Common myeloid progenitor, CD34-positive (primary cell): ENCODE measurements around the gene GRIA1.

Source experiments
- CTCF ChIA-PET: fragments of 350-600 bp; sonication (Branson Sonifier 250); formaldehyde crosslinking; loops from one replicate; lab custom pipeline; 2021; ENCODE audit warnings: antibody characterized with exemption; lab: Charles Lee
- POLR2A ChIA-PET: fragments of 350-600 bp; sonication (Branson Sonifier 250); formaldehyde crosslinking; loops from one replicate; lab custom pipeline; 2021; ENCODE audit warnings: antibody characterized with exemption; lab: Charles Lee
- DNase-seq, 3 donors: peaks; one replicate each; pipeline versions ENCODE4 v3.0.0 to v3.0.0-alpha.2; 2013
- H3K27ac ChIP-seq, 2 experiments: 1 replicate in 1 of 2; 2 replicates in 1 of 2; pipeline ENCODE4 v1.7.0; 2013; ENCODE audit warnings: inconsistent platforms in 2 of 2, low read length in 2 of 2, mild to moderate bottlenecking in 2 of 2, low read depth in 1 of 2, moderate library complexity in 1 of 2; ENCODE audit not compliant: severe bottlenecking in 2 of 2, insufficient read depth in 1 of 2, poor library complexity in 1 of 2
- H3K27me3 ChIP-seq, 5 experiments: replicated peaks in 2 of 5; 1 replicate in 3 of 5; 2 replicates in 2 of 5; pipeline versions ENCODE4 v1.6.1 to v1.7.0; 2013; ENCODE audit warnings: low read length in 4 of 5, mild to moderate bottlenecking in 2 of 5, moderate library complexity in 2 of 5, inconsistent platforms in 1 of 5; ENCODE audit not compliant: insufficient read depth in 5 of 5, control insufficient read depth in 4 of 5
- H3K36me3 ChIP-seq, 4 experiments: 1 replicate in 2 of 4; 2 replicates in 2 of 4; pipeline versions ENCODE4 v1.6.1 to v1.7.0; 2013; ENCODE audit warnings: low read length in 3 of 4, control low read depth in 1 of 4, mild to moderate bottlenecking in 1 of 4; ENCODE audit not compliant: control insufficient read depth in 4 of 4, insufficient read depth in 4 of 4
- H3K4me1 ChIP-seq, 4 experiments: 1 replicate in 3 of 4; 2 replicates in 1 of 4; pipeline versions ENCODE4 v1.6.1 to v1.7.1; 2013; ENCODE audit warnings: low read length in 3 of 4, mild to moderate bottlenecking in 3 of 4, control low read depth in 1 of 4, inconsistent platforms in 1 of 4, moderate library complexity in 1 of 4; ENCODE audit not compliant: control insufficient read depth in 4 of 4, insufficient read depth in 4 of 4; ENCODE audit errors: control extremely low read depth in 1 of 4
- H3K4me3 ChIP-seq, 7 experiments: 1 replicate in 4 of 7; 2 replicates in 3 of 7; pipeline versions ENCODE4 v1.5.1 to v1.7.0; 2013; ENCODE audit warnings: mild to moderate bottlenecking in 7 of 7, low read length in 6 of 7, moderate library complexity in 6 of 7, inconsistent platforms in 2 of 7, low read depth in 2 of 7, control low read depth in 1 of 7; ENCODE audit not compliant: insufficient read depth in 4 of 7, control insufficient read depth in 1 of 7; ENCODE audit errors: extremely low read depth in 1 of 7
- H3K9me3 ChIP-seq, 5 experiments: 1 replicate in 4 of 5; 2 replicates in 1 of 5; pipeline versions ENCODE4 v1.6.1 to v1.7.1; 2013; ENCODE audit warnings: low read length in 4 of 5, mild to moderate bottlenecking in 2 of 5, inconsistent platforms in 1 of 5, low read depth in 1 of 5, moderate library complexity in 1 of 5; ENCODE audit not compliant: control insufficient read depth in 4 of 5, insufficient read depth in 2 of 5; ENCODE audit errors: control extremely low read depth in 1 of 5
- WGBS: methylation state at CpG from one replicate; pipeline ENCODE4 v1.1.5; 2013; ENCODE audit not compliant: insufficient coverage; 5-methylcytosine and 5-hydroxymethylcytosine counted together

The GRIA1 gene

GRCh38 chr5:153765987-153766386 is 275.5 kb downstream of the GRIA1 start:
- Histone ChIP-seq H3K4me3 (no peak overlapping the region), H3K4me1 (no peaks in the 10 kb centered on the region), H3K27ac (no peak overlapping the region), H3K27me3 (peaks cover 0 to 4% (median 0%) of the 10 kb centered on the region in 5 experiments), H3K36me3 (no peaks in the 10 kb centered on the region), H3K9me3 (no peaks in the 10 kb centered on the region)
- 100% methylated on average over 1 of the region's 1 CpG for WGBS
- POLR2A ChIA-PET: no interaction called here
- DNase-seq: no peak
- CTCF ChIA-PET: no interaction called here

DNA sequence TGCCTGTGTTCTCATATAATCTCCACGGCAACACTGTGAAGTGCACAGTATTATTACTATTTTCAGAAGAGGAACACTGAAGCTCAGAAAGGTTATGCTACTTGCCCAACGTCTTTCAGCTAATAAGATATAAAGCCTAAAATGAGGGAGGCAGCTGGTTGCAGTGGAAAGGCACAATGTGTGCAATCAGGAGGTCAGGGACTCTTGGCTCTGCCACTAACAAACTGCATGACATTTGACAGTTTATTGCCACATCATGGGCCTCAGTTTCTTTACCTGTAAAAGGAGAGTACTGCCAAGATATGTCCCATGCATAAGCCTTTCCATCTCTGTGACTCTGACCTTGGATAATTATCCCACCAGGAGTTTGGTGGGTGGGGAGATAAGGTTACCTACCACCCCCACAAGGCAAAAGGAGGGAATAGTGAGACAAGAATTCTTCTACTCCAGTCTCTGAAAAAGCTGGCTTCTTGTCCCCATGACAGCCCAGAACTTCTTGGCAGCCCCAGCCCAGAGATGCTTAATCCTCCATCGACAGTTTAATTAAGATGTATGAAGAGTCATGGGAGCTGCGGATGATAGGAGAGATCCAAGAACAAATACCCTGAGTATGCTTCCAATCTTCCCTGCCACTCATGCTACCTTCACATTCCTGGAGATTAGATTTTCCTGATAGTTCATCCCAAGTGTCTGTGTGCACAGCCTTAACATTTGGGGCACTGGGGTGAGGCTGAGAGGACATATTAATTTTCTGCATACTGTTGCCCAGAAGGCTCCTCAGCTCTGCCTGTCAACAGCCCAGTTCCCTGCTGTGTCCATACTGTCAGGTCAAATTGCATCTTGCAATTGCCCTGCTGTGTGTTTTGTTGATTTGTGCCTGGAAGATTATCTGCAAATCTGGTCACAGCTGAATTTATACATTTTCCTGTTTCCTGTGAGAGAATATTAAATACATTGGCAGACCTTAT is 277.0 kb downstream of the GRIA1 start:
- WGBS: 86% methylated on average over 3 of the region's 4 CpGs
- ChIA-PET POLR2A (no interaction called here), CTCF (interaction anchor here (1.4 kb wide), 1 partner anchor 11 kb away, joined by 6 read pairs; no protein-coding TSS in a partner anchor)
- no peak overlapping the region for H3K27ac ChIP-seq
- no peaks in the 10 kb centered on the region for H3K4me1 ChIP-seq
- H3K9me3 ChIP-seq: no peaks in the 10 kb centered on the region
- H3K36me3 ChIP-seq: no peaks in the 10 kb centered on the region
- H3K27me3 ChIP-seq: peaks cover 0 to 4% (median 0%) of the 10 kb centered on the region in 5 experiments
- no peak overlapping the region for H3K4me3 ChIP-seq
- no peak for DNase-seq

- no peak overlapping the region for H3K4me3 ChIP-seq
- 96% methylated on average over 4 of the region's 5 CpGs for WGBS
- no peaks in the 10 kb centered on the region for H3K36me3 ChIP-seq
- ChIA-PET CTCF (no interaction called here), POLR2A (no interaction called here)
- no peak overlapping the region for H3K27ac ChIP-seq
- H3K4me1 ChIP-seq: no peaks in the 10 kb centered on the region
- H3K9me3 ChIP-seq: no peaks in the 10 kb centered on the region
- no peak for DNase-seq
- peaks cover 0 to 5% (median 0%) of the 10 kb centered on the region in 5 experiments for H3K27me3 ChIP-seq
Measured at GRCh38 chr5:153770066-153770465, 279.6 kb downstream of the GRIA1 start.

DNA sequence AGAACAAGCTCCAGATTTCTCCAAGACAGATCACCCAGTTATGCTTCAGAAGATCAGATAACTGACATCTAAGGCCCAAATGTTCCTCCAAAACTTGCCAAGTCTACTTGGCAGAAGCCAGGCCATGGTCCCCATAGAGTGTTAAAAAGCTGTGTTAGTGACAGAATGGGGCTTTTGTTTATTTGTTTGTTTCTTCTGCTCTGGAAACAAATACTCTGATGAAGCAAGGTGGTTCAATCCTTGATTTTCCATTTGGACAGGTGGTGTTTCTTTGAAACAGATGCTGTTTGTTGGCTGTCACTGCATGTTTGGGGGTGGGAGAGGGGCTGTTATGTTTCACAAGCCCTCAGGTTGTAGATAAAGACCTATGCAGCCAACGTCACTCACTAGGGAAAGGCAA is 284.2 kb downstream of the GRIA1 start:
- peaks cover 0 to 10% (median 0%) of the 10 kb centered on the region in 5 experiments for H3K27me3 ChIP-seq
- H3K4me1 ChIP-seq: no peaks in the 10 kb centered on the region
- ChIA-PET POLR2A (no interaction called here), CTCF (no interaction called here)
- no peak overlapping the region for H3K4me3 ChIP-seq
- no peaks in the 10 kb centered on the region for H3K36me3 ChIP-seq
- no peaks in the 10 kb centered on the region for H3K9me3 ChIP-seq
- no peak for DNase-seq
- no peak overlapping the region for H3K27ac ChIP-seq
- WGBS: no CpG with 5 or more reads among the region's 1 CpG

GRCh38 chr5:153775923-153776322 is 285.5 kb downstream of the GRIA1 start:
- no peak for DNase-seq
- Histone ChIP-seq H3K4me3 (no peak overlapping the region), H3K4me1 (no peaks in the 10 kb centered on the region), H3K9me3 (no peaks in the 10 kb centered on the region), H3K27me3 (peaks cover 0 to 8% (median 0%) of the 10 kb centered on the region in 5 experiments), H3K36me3 (no peaks in the 10 kb centered on the region), H3K27ac (no peak overlapping the region)
- WGBS: 78% methylated on average over 6 of the region's 7 CpGs
- ChIA-PET POLR2A (no interaction called here), CTCF (no interaction called here)

DNA sequence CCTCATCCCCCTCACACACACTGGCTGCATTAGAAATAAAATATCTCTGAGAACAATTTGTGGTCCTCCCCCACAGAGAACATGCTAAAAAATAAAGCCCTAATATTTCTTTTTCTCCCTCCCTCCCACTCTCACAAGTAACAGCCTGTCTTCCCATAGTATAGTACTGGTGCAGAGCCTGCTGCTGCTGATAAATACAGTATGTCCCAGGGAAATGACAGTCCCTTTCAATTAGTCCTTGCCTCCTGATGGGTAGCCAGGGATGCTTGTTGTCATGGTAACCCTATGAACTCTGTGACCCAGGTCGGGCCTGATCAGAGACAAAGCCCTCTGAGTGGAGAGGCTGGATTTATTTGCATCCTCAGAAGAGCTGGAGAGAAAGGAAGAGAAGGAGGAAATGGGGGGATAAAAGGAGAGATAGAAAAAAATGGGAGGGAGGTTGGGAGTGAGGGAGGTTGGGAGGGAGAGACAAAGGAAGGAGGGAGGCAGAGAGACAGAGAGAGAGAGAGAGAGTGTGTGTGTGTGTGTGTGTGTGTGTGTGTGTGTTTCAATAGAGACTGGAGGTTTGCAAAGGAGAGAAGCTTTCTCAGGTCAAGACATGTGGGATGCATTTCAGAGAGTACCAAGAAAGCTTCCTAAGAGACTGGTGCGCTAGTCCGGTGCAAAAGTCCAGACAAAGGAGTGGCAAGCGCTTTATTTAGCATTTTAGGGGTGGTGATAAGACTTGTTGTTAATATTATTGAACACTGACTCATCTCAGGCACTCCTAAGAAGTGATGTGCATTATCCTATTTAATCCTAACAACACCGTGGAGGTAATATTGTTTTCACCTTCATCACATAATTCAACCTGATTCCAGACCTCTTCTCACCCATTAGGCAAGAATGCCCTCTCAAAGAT is 287.5 kb downstream of the GRIA1 start:
- no peak for DNase-seq
- Histone ChIP-seq H3K4me3 (no peak overlapping the region), H3K27me3 (peaks cover 0 to 8% (median 0%) of the 10 kb centered on the region in 5 experiments), H3K36me3 (no peaks in the 10 kb centered on the region), H3K27ac (no peak overlapping the region), H3K9me3 (no peaks in the 10 kb centered on the region), H3K4me1 (no peaks in the 10 kb centered on the region)
- WGBS: 96% methylated on average over 3 of the region's 5 CpGs
- CTCF ChIA-PET: no interaction called here
- POLR2A ChIA-PET: no interaction called here
